ENCODE results near the gene ZG16.

- TF ChIP-seq ZNF274 (IDR thresholded peaks at IDR 0.05; ENCODE audit: low read depth, low read length) (no peak), SUZ12 (IDR thresholded peaks at IDR 0.05; ENCODE audit: extremely low read depth, insufficient read depth, insufficient read length) (no peak), YY1 (IDR thresholded peaks at IDR 0.05; ENCODE audit: insufficient read depth, insufficient read length) (no peak)
These were observed 47.3 kb downstream of the ZG16 start for GRCh38 chr16:29825145-29826044.

Data from NT2/D1 (cell line).